Caco-2 (cell line): ENCODE measurements around the gene MSN. TPM values are rescaled to one million over a fixed set of nuclear protein-coding genes. Genes with fewer than 3 reads are reported as not detected.

Source experiments
- BruUV-seq: library from RNA; stranded (reverse); fragments of 400-500 nt; replicated peaks from 2 replicates; lab custom pipeline; 2021; lab: Mats Ljungman, UMichigan
- CTCF ChIA-PET: fragments of 300-600 bp; sonication (Branson Sonifier 250); formaldehyde crosslinking; loops from one replicate; lab custom pipeline; 2022; ENCODE audit warnings: antibody characterized with exemption; lab: Charles Lee
- POLR2A ChIA-PET: fragments of 300-600 bp; sonication (Branson Sonifier 250); formaldehyde crosslinking; loops from one replicate; lab custom pipeline; 2022; ENCODE audit warnings: antibody characterized with exemption; lab: Charles Lee
- DNase-seq, 2 experiments: peaks; one replicate each; pipeline versions ENCODE4 v3.0.0 to v3.0.0-alpha.2; 2020 to 2022
- H3K27me3 ChIP-seq: replicated peaks from 2 replicates; pipeline ENCODE4 v1.6.0; 2011; ENCODE audit warnings: low read length; ENCODE audit not compliant: control insufficient read depth, insufficient read depth
- H3K36me3 ChIP-seq: 2 replicates; pipeline ENCODE4 v1.5.1; 2011; ENCODE audit warnings: low read length; ENCODE audit not compliant: control insufficient read depth, insufficient read depth
- H3K4me1 ChIP-seq: fragments of 250-450 bp; sonication (Bioruptor Pico); 2 replicates; pipeline ENCODE4 v1.5.1; 2020; ENCODE audit warnings: mild to moderate bottlenecking
- H3K4me3 ChIP-seq: 2 replicates; pipeline ENCODE4 v1.5.1; 2011; ENCODE audit warnings: low read depth, mild to moderate bottlenecking, control low read depth, low read length
- H3K9me3 ChIP-seq: fragments of 250-450 bp; sonication (Bioruptor Pico); 2 replicates; pipeline ENCODE4 v1.5.1; 2020; ENCODE audit warnings: mild to moderate bottlenecking, moderate library complexity
- H3K27ac Mint-ChIP-seq: one replicate; pipeline ENCODE4 v1.8.0; 2022; ENCODE audit warnings: mixed read lengths; ENCODE audit not compliant: unreplicated experiment
- H3K27me3 Mint-ChIP-seq: one replicate; pipeline ENCODE4 v1.8.0; 2022; ENCODE audit warnings: mixed read lengths; ENCODE audit not compliant: insufficient read depth, unreplicated experiment
- H3K36me3 Mint-ChIP-seq: one replicate; pipeline ENCODE4 v1.8.0; 2022; ENCODE audit warnings: mild to moderate bottlenecking, mixed read lengths; ENCODE audit not compliant: insufficient read depth, unreplicated experiment
- H3K4me1 Mint-ChIP-seq: one replicate; pipeline ENCODE4 v1.8.0; 2022; ENCODE audit warnings: low read depth, mixed read lengths; ENCODE audit not compliant: unreplicated experiment
- H3K4me3 Mint-ChIP-seq: one replicate; pipeline ENCODE4 v1.8.0; 2022; ENCODE audit warnings: mild to moderate bottlenecking, moderate library complexity, mixed read lengths; ENCODE audit not compliant: unreplicated experiment
- H3K9me3 Mint-ChIP-seq: one replicate; pipeline ENCODE4 v1.8.0; 2022; ENCODE audit warnings: mixed read lengths; ENCODE audit not compliant: unreplicated experiment
- CTCF ChIP-seq, 2 experiments: fragments of 200-600 bp in 1 of 2; IDR thresholded peaks; 1 replicate in 1 of 2; 2 replicates in 1 of 2; pipeline versions ENCODE4 v1.5.1 to v1.8.0; 2011 to 2022; ENCODE audit warnings: antibody characterized with exemption in 1 of 2, control low read depth in 1 of 2, inconsistent platforms in 1 of 2, low read depth in 1 of 2, low read length in 1 of 2, mild to moderate bottlenecking in 1 of 2, moderate library complexity in 1 of 2; ENCODE audit not compliant: insufficient read depth in 1 of 2, severe bottlenecking in 1 of 2, unreplicated experiment in 1 of 2
- intact Hi-C: fragments of 100-400 bp; cut with micrococcal nuclease; formaldehyde crosslinking; loops from one replicate; pipeline ENCODE4 v1.10.0; 2022; ENCODE audit not compliant: unreplicated experiment
- total RNA-seq: library from RNA; stranded (reverse); gene quantifications from 2 replicates; pipeline ENCODE4 v1.2.3, GENCODE V29; 2022

The MSN gene
- total RNA-seq, 1 experiment from 2014 or later, result 0.07 TPM

GRCh38 chrX:65695849-65696449 lies 28.5 kb downstream of the MSN start:
- Mint-ChIP-seq H3K9me3 (no peaks in the 10 kb centered on the region), H3K4me3 (no peak overlapping the region)
- POLR2A ChIA-PET, result no interaction called here

GRCh38 chrX:65696613-65697012 lies 29.2 kb downstream of the MSN start:
- ChIA-PET POLR2A (no interaction called here), CTCF (no interaction called here)
- Mint-ChIP-seq H3K27ac (no peak overlapping the region), H3K4me1 (no peaks in the 10 kb centered on the region), H3K36me3 (no peaks in the 10 kb centered on the region), H3K27me3 (no peaks in the 10 kb centered on the region), H3K4me3 (no peak overlapping the region), H3K9me3 (no peaks in the 10 kb centered on the region)
- no peak for TF ChIP-seq CTCF (IDR thresholded peaks at IDR 0.05; ENCODE audit: insufficient read depth in 1 of 2, low read depth in 1 of 2, low read length in 1 of 2, severe bottlenecking in 1 of 2, unreplicated experiment in 1 of 2)
- intact Hi-C loops, result no loop called here
- Histone ChIP-seq H3K36me3 (no peaks in the 10 kb centered on the region), H3K4me3 (no peak overlapping the region), H3K4me1 (no peaks in the 10 kb centered on the region), H3K9me3 (no peaks in the 10 kb centered on the region), H3K27me3 (no peaks in the 10 kb centered on the region)
- DNase-seq, result no peak
- BruUV-seq, result no TSS peak

More at GRCh38 chrX:65695849-65696449, 28.5 kb downstream of the MSN start:
- no peak for TF ChIP-seq CTCF (IDR thresholded peaks at IDR 0.05; ENCODE audit: insufficient read depth in 1 of 2, low read depth in 1 of 2, low read length in 1 of 2, severe bottlenecking in 1 of 2, unreplicated experiment in 1 of 2)
- H3K27ac Mint-ChIP-seq, result no peak overlapping the region
- no peaks in the 10 kb centered on the region for H3K36me3 ChIP-seq
- DNase-seq, result no peak
- H3K4me1 ChIP-seq, result no peaks in the 10 kb centered on the region
- no peaks in the 10 kb centered on the region for H3K4me1 Mint-ChIP-seq
- intact Hi-C loops, result no loop called here
- no peaks in the 10 kb centered on the region for H3K27me3 ChIP-seq
- H3K4me3 ChIP-seq, result no peak overlapping the region
- no TSS peak for BruUV-seq
- H3K36me3 Mint-ChIP-seq, result no peaks in the 10 kb centered on the region
- no peaks in the 10 kb centered on the region for H3K27me3 Mint-ChIP-seq
- no peaks in the 10 kb centered on the region for H3K9me3 ChIP-seq
- CTCF ChIA-PET, result no interaction called here

GRCh38 chrX:65697211-65697641 lies 29.8 kb downstream of the MSN start:
- no peaks in the 10 kb centered on the region for H3K36me3 Mint-ChIP-seq
- no peaks in the 10 kb centered on the region for H3K9me3 Mint-ChIP-seq
- BruUV-seq, result no TSS peak
- DNase-seq, result no peak
- ChIA-PET CTCF (no interaction called here), POLR2A (no interaction called here)
- Histone ChIP-seq H3K36me3 (no peaks in the 10 kb centered on the region), H3K9me3 (no peaks in the 10 kb centered on the region), H3K4me3 (no peak overlapping the region), H3K4me1 (no peaks in the 10 kb centered on the region), H3K27me3 (no peaks in the 10 kb centered on the region)
- no peaks in the 10 kb centered on the region for H3K27me3 Mint-ChIP-seq
- H3K27ac Mint-ChIP-seq, result no peak overlapping the region
- H3K4me3 Mint-ChIP-seq, result no peak overlapping the region
- intact Hi-C loops, result no loop called here
- no peak for TF ChIP-seq CTCF (IDR thresholded peaks at IDR 0.05; ENCODE audit: insufficient read depth in 1 of 2, low read depth in 1 of 2, low read length in 1 of 2, severe bottlenecking in 1 of 2, unreplicated experiment in 1 of 2)
- no peaks in the 10 kb centered on the region for H3K4me1 Mint-ChIP-seq
